WERI-Rb-1 (cell line): ENCODE measurements around the gene THBS4.

Experiments used
- DNase-seq: peaks from one replicate; pipeline ENCODE4 v3.0.0-alpha.2; 2020
- H3K27ac ChIP-seq: fragments of 250-450 bp; sonication (Bioruptor Pico); 2 replicates; pipeline ENCODE4 v1.5.1; 2020; ENCODE audit warnings: mild to moderate bottlenecking, moderate library complexity
- H3K27me3 ChIP-seq: fragments of 250-450 bp; sonication (Bioruptor Pico); 2 replicates; pipeline ENCODE4 v1.5.1; 2021; ENCODE audit warnings: mild to moderate bottlenecking, low read depth, moderate library complexity; ENCODE audit not compliant: insufficient read depth, severe bottlenecking
- H3K36me3 ChIP-seq: fragments of 250-450 bp; sonication (Bioruptor Pico); 2 replicates; pipeline ENCODE4 v1.5.1; 2020; ENCODE audit warnings: mild to moderate bottlenecking, moderate library complexity
- H3K4me3 ChIP-seq: 2 replicates; pipeline ENCODE4 v1.5.1; 2011; ENCODE audit warnings: low read depth, mild to moderate bottlenecking, control low read depth, low read length
- H3K9me3 ChIP-seq: fragments of 250-450 bp; sonication (Bioruptor Pico); 2 replicates; pipeline ENCODE4 v1.5.1; 2021; ENCODE audit warnings: mild to moderate bottlenecking, moderate library complexity; ENCODE audit not compliant: severe bottlenecking
- CTCF ChIP-seq: IDR thresholded peaks from 2 replicates; pipeline ENCODE4 v1.5.1; 2011; ENCODE audit warnings: low read depth, mild to moderate bottlenecking, control low read depth, inconsistent platforms, low read length

THBS4 gene

GRCh38 chr5:80071510-80072021, 36.4 kb downstream of the THBS4 start:
- Histone ChIP-seq H3K27me3 (no peaks in the 10 kb centered on the region), H3K9me3 (no peaks in the 10 kb centered on the region), H3K36me3 (no peaks in the 10 kb centered on the region), H3K27ac (no peak overlapping the region), H3K4me3 (no peak overlapping the region)
- no peak for TF ChIP-seq CTCF
- DNase-seq = no peak

GRCh38 chr5:80072103-80073073, 37.2 kb downstream of the THBS4 start:
- Histone ChIP-seq H3K27me3 (no peaks in the 10 kb centered on the region), H3K27ac (no peak overlapping the region), H3K4me3 (no peak overlapping the region), H3K36me3 (no peaks in the 10 kb centered on the region), H3K9me3 (no peaks in the 10 kb centered on the region)
- no peak for TF ChIP-seq CTCF
- no peak for DNase-seq

- no peak for TF ChIP-seq CTCF
- no peak overlapping the region for H3K4me3 ChIP-seq
- H3K9me3 ChIP-seq = no peaks in the 10 kb centered on the region
- no peaks in the 10 kb centered on the region for H3K27me3 ChIP-seq
- no peak overlapping the region for H3K27ac ChIP-seq
- H3K36me3 ChIP-seq = no peaks in the 10 kb centered on the region; the same call in 1 of the 2 replicates
- no peak for DNase-seq
These were observed 41.2 kb downstream of the THBS4 start for GRCh38 chr5:80076131-80077050.

GRCh38 chr5:80077051-80077714, 42.0 kb downstream of the THBS4 start:
- TF ChIP-seq CTCF = no peak
- H3K36me3 ChIP-seq = peaks cover 3% of the 10 kb centered on the region
- no peak for DNase-seq
- no peak overlapping the region for H3K27ac ChIP-seq
- no peaks in the 10 kb centered on the region for H3K9me3 ChIP-seq
- H3K4me3 ChIP-seq = no peak overlapping the region
- H3K27me3 ChIP-seq = no peaks in the 10 kb centered on the region

- no peak overlapping the region for H3K4me3 ChIP-seq
- no peaks in the 10 kb centered on the region for H3K27me3 ChIP-seq
- peaks cover 5% of the 10 kb centered on the region for H3K36me3 ChIP-seq
- DNase-seq = no peak
- no peaks in the 10 kb centered on the region for H3K9me3 ChIP-seq
- TF ChIP-seq CTCF = no peak
- H3K27ac ChIP-seq = no peak overlapping the region
These were observed 43.8 kb downstream of the THBS4 start for GRCh38 chr5:80078921-80079320.
